Heart left ventricle (tissue), 16 donors: ENCODE data around the gene SEM1. TPM values are rescaled to one million over a fixed set of nuclear protein-coding genes. Genes with fewer than 3 reads are reported as not detected.

ENCODE experiments used
- ATAC-seq, 4 donors: fragments of 200-7000 bp; cut with Tn5 transposase; one replicate each; pipeline ENCODE4 v1.9.1; 2020 to 2022; ENCODE audit warnings: moderate library complexity in 4 of 4, mild to moderate bottlenecking in 3 of 4, moderate number of reproducible peaks in 1 of 4
- DNase-seq, 5 donors: peaks; one replicate each; pipeline ENCODE4 v3.0.0-alpha.2; 2020
- H3K27ac ChIP-seq, 12 donors: fragments of 200-600 bp; sonication (generic) in 4 of 12; one replicate each; pipeline versions ENCODE4 v1.5.0 to v1.8.0; 2016 to 2022; ENCODE audit warnings: mild to moderate bottlenecking in 2 of 12
- H3K27me3 ChIP-seq, 9 donors: fragments of 200-600 bp; sonication (generic) in 2 of 9; one replicate each; pipeline versions ENCODE4 v1.5.1 to v1.8.0; 2016 to 2022; ENCODE audit warnings: mild to moderate bottlenecking in 3 of 9
- H3K36me3 ChIP-seq, 9 donors: fragments of 200-600 bp; sonication (generic) in 2 of 9; one replicate each; pipeline versions ENCODE4 v1.5.0 to v1.8.0; 2018 to 2022; ENCODE audit warnings: mild to moderate bottlenecking in 2 of 9
- H3K4me1 ChIP-seq, 12 donors: fragments of 200-600 bp; sonication (generic) in 4 of 12; one replicate each; pipeline versions ENCODE4 v1.5.0 to v1.8.0; 2016 to 2022; ENCODE audit warnings: mild to moderate bottlenecking in 3 of 12
- H3K4me3 ChIP-seq, 12 donors: fragments of 200-600 bp; sonication (generic) in 4 of 12; one replicate each; pipeline versions ENCODE4 v1.5.0 to v1.8.0; 2017 to 2022; ENCODE audit warnings: mild to moderate bottlenecking in 9 of 12, moderate library complexity in 4 of 12
- H3K9me3 ChIP-seq, 12 donors: fragments of 200-600 bp; sonication (generic) in 4 of 12; one replicate each; pipeline versions ENCODE4 v1.5.0 to v1.8.0; 2016 to 2022; ENCODE audit warnings: mild to moderate bottlenecking in 1 of 12
- CTCF ChIP-seq, 12 donors: fragments of 200-600 bp; sonication (generic) in 4 of 12; IDR thresholded peaks; one replicate each; pipeline versions ENCODE4 v1.5.0 to v1.8.0; 2018 to 2022; ENCODE audit warnings: antibody characterized with exemption in 12 of 12, mild to moderate bottlenecking in 5 of 12
- POLR2A ChIP-seq, 2 donors: fragments of 450-650 bp; IDR thresholded peaks; one replicate each; pipeline ENCODE4 v1.6.1; 2017; ENCODE audit warnings: antibody characterized with exemption in 2 of 2, mild to moderate bottlenecking in 2 of 2, moderate library complexity in 2 of 2
- WGBS, 4 donors: extraction: QIAGEN DNeasy Blood & Tissue Kit in 2 of 4; methylation state at CpG; one replicate each; pipeline versions ENCODE4 v1.1.5 to v1.1.7; 2013 to 2018; 5-methylcytosine and 5-hydroxymethylcytosine counted together
- intact Hi-C, 10 donors: fragments of 100-400 bp; cut with DNase I; formaldehyde crosslinking; loops; one replicate each; pipeline versions ENCODE4 v1.11.1 to v1.14.2; 2022
- polyA plus RNA-seq, 2 donors: library from polyadenylated mRNA; stranded (reverse); fragments of 200-250 nt; gene quantifications; one replicate each; pipeline ENCODE4 v1.2.3, GENCODE V29; 2013
- total RNA-seq, 9 donors: library from RNA; depleted of rRNA in 2 of 9; stranded (reverse); fragments of >200 nt in 2 of 9; fragmentation: NEBNext Ultra II Directional in 3 of 9; extraction: Animal tissue kit (Norgen Biotek cat#: 25700) in 3 of 9; gene quantifications; one replicate each; pipeline versions ENCODE4 v1.1.0 to v1.2.4, GENCODE V29; 2016 to 2023
- donor health status: ischemic (EF 13 %, LVEDD 7.1; RV severe dilation, severe dysfunction).
- donor health status: healthy with polysubstance abuse.
- donor health status: DM: no; HTN: yes; CAD: no.
- donor health status: DM: no; HTN: no; CAD: no.
- donor health status: ischemic (EF 25% LVEDD 6.9; RV normal size, moderate dysfunction).
- donor health status: ischemic (EF 25% LVEDD 5.7; RV mildly dilated, moderate dysfunction).
- donor health status: healthy.
- donor health status: DM: yes; HTN: yes; CAD: no.
- donor health status: ischemic (EF 35%, LVEDD 5.7; RV mildly dilated, moderate dysfunction).
- donor health status: nonischemic (EF 11% LVEDD 7.7; RV severe dilation, severe dysfunction).
- donor health status: DM: yes; HTN: yes; CAD: no.
- donor health status: PGD.
- donor health status: ischemic (EF 29% LVEDD 5.4; RV normal size, mild dysfunction).
- donor health status: nonischemic (EF 23%, LVEDD 6.1; RV moderate dilation, normal function).

The SEM1 gene
- total and polyA plus RNA-seq, 11 donors: 25.5 to 157 (median 44.1) TPM

DNA sequence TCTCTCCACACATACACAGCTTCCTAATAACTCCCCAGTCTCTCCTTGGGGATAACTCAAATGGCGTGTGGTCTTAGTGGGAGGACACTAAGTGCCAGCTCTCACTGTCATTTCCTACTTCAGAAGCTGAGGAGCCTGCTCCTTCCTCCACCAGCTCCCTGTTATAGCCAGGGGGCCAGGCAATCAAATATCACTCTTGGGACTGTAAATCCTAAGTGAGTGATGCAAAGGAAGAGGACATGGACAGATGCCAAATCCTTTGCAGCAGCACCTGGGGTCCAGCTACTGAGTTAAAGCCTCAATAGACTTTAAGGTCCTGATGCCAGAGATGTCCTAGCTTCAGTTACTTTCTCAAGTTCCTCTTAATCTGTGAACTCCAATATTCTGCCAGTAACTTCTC, 34.1 kb downstream of the SEM1 start:
- intact Hi-C loops: no loop called here
- DNase-seq (no peak), ATAC-seq (no peak)
- H3K27ac ChIP-seq: no peak overlapping the region
- peaks cover 0 to 30% (median 12%) of the 10 kb centered on the region in 9 donors for H3K36me3 ChIP-seq
- H3K4me1 ChIP-seq: no peaks in the 10 kb centered on the region
- no peaks in the 10 kb centered on the region for H3K27me3 ChIP-seq
- TF ChIP-seq CTCF (IDR thresholded peaks at IDR 0.05) (no peak), POLR2A (IDR thresholded peaks at IDR 0.05) (no peak)
- H3K9me3 ChIP-seq: no peaks in the 10 kb centered on the region
- H3K4me3 ChIP-seq: no peak overlapping the region
- 50 to 67% (median 58%) methylated on average over 1 of the region's 1 CpG for WGBS, 4 donors

DNA sequence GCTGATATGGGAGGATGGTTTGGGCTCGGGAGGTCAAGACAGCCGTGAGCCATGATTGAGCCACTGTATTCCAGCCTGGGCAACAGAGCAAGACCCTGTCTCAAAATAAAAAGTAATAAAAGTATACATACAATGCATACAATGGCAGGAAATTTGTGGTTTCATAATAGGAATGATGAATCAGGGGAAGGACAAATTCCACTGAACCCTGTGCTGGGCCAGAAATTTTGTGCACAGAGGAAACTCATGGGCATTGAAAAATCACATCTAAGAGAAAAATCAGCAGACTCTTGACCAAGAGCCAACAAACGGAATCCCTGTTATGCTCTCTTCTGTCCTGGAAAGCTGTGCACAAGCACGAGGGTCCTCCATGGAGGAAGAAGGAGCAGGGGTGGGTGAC, 35.1 kb downstream of the SEM1 start:
- Histone ChIP-seq H3K27ac (no peak overlapping the region), H3K9me3 (no peaks in the 10 kb centered on the region), H3K36me3 (peaks cover 0 to 36% (median 14%) of the 10 kb centered on the region in 9 donors), H3K4me1 (no peaks in the 10 kb centered on the region), H3K4me3 (no peak overlapping the region), H3K27me3 (no peaks in the 10 kb centered on the region)
- no peak for ATAC-seq
- intact Hi-C loops: no loop called here
- TF ChIP-seq CTCF (IDR thresholded peaks at IDR 0.05) (no peak), POLR2A (IDR thresholded peaks at IDR 0.05) (no peak)
- no peak for DNase-seq
- WGBS, 4 donors: 84 to 90% (median 90%) methylated on average over 4 of the region's 4 CpGs

DNA sequence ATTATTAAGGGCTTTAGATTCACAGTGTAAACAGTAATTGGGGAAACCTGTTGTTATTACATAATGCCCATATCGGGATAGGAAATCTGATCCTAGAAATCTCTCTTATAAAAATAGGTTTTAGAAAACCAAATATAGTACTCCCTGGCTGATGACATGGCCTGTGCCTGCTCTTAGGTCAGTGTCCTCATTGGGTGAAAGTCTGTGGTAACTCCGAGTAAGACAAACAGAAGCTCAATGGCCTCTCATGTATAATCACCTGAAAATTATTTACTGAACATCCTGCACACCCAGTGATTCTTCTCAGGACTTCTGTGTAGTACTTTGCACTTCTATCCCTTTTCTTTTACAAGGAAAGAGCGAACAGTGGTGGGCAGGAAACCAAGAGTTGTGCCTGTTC, 37.8 kb downstream of the SEM1 start:
- intact Hi-C loops: no loop called here
- no peak for TF ChIP-seq POLR2A (IDR thresholded peaks at IDR 0.05)
- no peak for TF ChIP-seq CTCF (IDR thresholded peaks at IDR 0.05)
- Histone ChIP-seq H3K27me3 (no peaks in the 10 kb centered on the region), H3K4me1 (no peaks in the 10 kb centered on the region), H3K9me3 (no peaks in the 10 kb centered on the region), H3K27ac (no peak overlapping the region), H3K4me3 (no peak overlapping the region), H3K36me3 (peaks cover 0 to 52% (median 15%) of the 10 kb centered on the region in 9 donors)
- WGBS, 4 donors: 90 to 98% (median 96%) methylated on average over 3 of the region's 3 CpGs
- ATAC-seq (no peak), DNase-seq (no peak)

- WGBS, 4 donors: 92 to 93% (median 93%) methylated on average over 3 of the region's 3 CpGs
Observed at GRCh38 chr7:96670338-96671289, 39.0 kb downstream of the SEM1 start.

More at GRCh38 chr7:96670338-96671289, 39.0 kb downstream of the SEM1 start:
- no peak for ATAC-seq
- Histone ChIP-seq H3K36me3 (peaks cover 0 to 60% (median 21%) of the 10 kb centered on the region in 9 donors), H3K27me3 (no peaks in the 10 kb centered on the region), H3K4me1 (no peaks in the 10 kb centered on the region), H3K4me3 (no peak overlapping the region), H3K9me3 (no peaks in the 10 kb centered on the region), H3K27ac (no peak overlapping the region)
- DNase-seq: no peak
- no peak for TF ChIP-seq POLR2A (IDR thresholded peaks at IDR 0.05)
- no peak for TF ChIP-seq CTCF (IDR thresholded peaks at IDR 0.05)
- intact Hi-C loops: no loop called here
